ENCODE results near the gene DSCAM.
"Not testable (repeated sequence)": the region's sequence is repeated elsewhere in the genome, so short reads cannot be mapped to it uniquely, and the experiment has no call there.

DSCAM gene, protein sequence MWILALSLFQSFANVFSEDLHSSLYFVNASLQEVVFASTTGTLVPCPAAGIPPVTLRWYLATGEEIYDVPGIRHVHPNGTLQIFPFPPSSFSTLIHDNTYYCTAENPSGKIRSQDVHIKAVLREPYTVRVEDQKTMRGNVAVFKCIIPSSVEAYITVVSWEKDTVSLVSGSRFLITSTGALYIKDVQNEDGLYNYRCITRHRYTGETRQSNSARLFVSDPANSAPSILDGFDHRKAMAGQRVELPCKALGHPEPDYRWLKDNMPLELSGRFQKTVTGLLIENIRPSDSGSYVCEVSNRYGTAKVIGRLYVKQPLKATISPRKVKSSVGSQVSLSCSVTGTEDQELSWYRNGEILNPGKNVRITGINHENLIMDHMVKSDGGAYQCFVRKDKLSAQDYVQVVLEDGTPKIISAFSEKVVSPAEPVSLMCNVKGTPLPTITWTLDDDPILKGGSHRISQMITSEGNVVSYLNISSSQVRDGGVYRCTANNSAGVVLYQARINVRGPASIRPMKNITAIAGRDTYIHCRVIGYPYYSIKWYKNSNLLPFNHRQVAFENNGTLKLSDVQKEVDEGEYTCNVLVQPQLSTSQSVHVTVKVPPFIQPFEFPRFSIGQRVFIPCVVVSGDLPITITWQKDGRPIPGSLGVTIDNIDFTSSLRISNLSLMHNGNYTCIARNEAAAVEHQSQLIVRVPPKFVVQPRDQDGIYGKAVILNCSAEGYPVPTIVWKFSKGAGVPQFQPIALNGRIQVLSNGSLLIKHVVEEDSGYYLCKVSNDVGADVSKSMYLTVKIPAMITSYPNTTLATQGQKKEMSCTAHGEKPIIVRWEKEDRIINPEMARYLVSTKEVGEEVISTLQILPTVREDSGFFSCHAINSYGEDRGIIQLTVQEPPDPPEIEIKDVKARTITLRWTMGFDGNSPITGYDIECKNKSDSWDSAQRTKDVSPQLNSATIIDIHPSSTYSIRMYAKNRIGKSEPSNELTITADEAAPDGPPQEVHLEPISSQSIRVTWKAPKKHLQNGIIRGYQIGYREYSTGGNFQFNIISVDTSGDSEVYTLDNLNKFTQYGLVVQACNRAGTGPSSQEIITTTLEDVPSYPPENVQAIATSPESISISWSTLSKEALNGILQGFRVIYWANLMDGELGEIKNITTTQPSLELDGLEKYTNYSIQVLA (N-terminal part only)

DNA sequence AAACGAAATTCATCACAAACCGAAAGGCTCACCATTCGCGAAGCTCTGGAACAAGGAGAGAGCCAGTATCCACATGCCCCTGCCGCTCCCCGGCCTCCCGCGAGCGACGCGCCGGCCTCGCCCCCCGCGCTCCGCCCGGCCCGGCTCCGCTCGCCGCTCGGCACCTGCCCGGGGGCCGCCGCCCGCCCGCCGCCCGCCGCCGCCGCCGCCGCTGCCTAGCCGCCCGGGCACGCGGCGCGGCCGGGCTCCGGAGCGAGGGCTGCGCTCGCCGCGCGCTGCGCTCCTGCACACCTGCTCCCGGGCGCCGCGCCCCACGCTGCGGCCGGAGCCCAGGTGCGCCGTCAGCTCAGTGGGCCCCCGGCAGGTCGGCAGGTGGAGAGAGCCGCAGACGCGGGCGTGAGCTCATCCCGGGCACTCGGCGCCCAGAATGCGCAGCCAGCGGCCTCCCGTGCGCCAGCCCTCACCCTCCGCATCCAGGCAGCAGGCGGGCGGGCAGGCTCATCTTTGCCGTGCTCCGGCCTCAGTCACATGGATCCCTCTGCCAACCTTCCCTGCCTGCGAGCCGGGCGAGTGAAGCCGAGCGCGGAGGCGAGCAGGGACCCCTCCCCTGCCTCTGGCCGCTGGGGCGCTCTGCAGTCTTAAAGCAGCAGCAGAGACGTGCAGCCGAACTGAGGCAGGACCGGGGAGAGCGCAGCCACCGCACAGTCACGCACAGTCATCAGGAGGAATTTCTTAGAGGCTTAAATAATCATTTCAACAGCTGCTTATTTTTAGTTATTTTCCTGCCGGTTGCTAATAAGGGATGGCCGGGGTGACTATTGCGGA, at the start of gene DSCAM:
TSS of gene DSCAM (minus strand) at position 572 of the 825 bp plus-strand sequence. CDS start at position 75, 497 bp downstream.
- in situ Hi-C loops (cut with MboI; ENCODE audit: low sequenced_read_pairs) = no loop called here

DNA sequence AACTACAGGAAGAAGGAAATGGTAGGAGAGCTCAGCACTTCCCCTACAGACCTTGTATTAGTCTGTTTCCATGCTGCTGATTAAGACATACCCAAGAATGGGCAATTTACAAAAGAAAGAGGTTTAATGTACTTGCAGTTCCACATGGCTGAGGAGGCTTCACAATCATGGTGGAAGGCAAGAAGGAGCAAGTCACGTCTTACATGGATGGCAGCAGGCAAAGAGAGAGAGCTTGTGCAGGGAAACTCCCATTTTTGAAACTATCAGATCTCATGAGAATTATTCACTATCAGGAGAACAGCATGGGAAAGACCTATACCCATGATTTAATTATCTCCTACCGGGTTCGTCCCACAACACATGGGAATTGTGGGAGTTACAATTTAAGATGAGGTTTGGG, 48.7 kb upstream of the DSCAM start:
- in situ Hi-C loops (cut with MboI; ENCODE audit: low sequenced_read_pairs) = not testable (repeated sequence)

DNA sequence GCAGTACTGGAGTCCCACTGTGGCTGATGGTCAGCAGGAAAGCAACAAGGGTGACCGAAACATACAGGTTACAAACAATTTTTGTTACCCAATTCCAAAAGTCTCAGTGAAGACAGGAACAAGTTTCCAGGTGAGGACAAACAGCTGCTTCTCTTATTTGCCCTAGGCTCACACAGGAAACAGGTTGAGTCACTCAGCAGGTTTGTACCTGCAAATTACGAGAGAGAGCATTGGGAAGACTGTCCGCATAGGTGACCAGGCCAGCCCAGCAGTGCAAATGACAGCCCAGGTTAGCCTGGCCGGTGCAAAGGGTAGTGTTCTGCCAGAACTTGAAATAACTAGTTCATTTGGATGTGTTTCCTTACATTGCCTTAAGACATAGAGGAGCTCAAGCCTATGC, 40.0 kb upstream of the DSCAM start:
- in situ Hi-C loops (cut with MboI; ENCODE audit: low sequenced_read_pairs) = no loop called here

DNA sequence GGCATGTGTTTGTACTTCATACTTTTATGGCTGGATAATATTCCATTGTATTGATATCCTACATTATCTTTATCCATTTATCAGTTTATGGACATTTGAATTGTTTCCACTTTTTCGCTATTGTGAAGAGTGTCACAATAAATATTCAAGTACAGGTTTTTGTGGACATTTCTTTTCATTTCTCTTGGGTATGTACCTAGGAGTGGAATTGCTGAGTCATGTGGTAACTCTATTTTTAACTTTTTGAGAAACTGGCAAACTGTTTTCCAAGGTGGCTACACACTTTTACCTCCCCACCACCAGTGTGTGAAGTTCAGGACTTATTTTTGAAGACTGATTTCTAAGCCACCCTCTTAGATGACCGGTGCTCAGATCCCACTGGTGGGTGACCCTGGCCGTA, 39.0 kb upstream of the DSCAM start:
- in situ Hi-C loops (cut with MboI; ENCODE audit: low sequenced_read_pairs) = no loop called here

DNA sequence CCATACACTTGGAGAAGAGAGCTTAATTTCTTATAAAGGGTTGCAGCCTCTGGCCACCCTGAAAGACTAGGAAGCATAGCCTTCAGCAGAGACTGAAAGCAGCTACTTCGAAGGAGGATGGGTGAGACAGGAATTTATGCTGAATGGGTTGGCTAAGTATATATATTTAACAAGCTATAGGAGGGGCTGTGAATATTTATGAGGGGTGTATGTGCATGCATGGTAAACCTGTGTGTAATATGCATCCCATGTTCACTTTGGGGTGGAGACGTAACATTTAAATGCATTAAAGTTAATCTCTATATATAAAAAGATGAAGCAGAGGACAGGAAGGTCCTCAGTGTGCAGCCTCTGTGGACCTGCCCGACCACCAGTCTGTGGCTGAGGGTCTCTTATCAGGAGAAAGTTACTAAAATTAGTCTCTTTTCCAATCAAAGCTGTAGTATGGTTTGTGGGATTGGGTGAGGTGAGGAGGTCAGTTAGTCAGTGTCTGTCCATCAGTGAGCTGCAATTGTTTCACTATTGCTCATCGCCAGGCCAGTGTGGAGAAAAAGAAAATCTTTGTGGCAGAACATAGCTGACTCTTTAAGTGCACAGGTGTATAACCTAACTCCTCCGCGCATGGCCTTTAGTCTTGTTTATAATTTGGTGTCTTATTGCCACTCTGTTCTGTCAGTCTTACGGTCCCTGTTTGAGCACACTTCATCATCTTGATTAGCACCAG, 35.4 kb upstream of the DSCAM start:
- in situ Hi-C loops (cut with MboI; ENCODE audit: low sequenced_read_pairs) = no loop called here

DNA sequence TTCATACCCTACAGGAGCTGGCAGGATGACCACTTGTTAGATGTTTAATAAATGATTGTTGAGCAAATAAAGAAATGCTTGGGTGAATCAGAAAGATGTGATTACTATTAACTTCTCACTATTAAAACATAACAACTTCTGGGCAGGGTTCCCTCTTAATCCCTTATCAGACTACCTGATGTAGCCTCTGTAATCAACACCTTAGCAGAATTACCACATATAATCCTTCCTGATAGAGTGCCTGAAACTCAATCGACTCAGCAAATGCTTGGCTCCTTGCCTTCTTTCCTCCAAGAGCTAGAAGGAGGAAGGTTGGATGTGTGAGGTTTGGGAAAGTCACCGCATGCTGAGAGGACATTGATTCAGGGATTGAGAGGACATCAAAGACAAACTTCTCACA, 34.8 kb upstream of the DSCAM start:
- in situ Hi-C loops (cut with MboI; ENCODE audit: low sequenced_read_pairs) = no loop called here

DNA sequence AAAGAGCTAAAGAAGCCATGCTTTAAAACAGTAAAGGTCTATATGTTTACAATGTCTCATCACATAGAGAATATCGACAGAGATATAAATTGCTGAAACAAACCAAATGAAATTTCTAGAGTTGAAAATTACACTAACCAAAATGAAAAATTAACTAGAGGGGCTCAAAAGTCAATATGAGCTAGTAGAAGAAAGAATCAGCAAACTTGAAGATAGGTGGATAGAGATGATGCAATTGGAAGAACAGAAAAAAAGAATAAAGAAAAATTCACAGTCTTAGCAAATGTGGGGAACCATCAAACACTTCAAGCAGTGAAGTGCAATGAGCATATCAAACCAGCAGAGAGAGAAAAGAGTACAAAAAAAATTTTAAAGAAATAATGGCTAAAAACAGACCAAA, 24.1 kb upstream of the DSCAM start:
- in situ Hi-C loops (cut with MboI; ENCODE audit: low sequenced_read_pairs) = no loop called here

DNA sequence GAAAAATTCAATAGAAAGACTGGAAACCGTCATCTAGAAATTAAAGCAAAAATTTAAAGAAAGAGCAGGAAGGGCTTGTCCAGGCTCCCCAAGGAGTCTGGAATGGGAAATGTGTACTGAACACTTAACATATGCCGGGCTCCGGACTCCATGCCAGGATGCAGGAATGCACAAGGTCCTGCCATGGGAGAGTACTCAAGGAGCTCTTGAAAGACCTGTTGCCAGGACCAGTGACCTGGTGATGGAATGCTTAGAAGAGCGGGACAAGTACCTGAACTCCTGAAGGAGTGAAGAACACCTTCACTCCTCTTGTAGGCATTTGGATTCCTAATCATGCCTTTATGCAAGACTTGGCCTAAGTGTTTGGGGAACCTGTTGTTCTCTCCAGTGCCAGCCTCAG, 16.9 kb upstream of the DSCAM start:
- in situ Hi-C loops (cut with MboI; ENCODE audit: low sequenced_read_pairs) = no loop called here

DNA sequence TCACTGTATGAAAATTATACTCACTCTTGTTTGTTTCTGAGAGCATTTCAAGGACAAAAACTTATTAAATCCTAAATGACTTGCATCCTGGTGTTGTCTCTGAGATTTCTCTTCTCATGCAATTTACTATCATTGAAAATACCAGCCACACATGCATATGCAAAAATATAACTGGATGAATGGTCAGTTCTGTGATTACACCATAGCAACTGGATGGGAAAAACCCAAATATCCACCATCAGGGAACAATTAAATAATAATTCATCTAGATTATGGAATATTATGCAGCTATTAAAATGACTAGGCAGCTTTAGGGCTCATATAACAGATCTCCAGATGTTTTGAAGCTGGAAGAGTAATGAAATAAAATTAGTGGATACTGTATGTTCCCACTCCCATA, 11.6 kb upstream of the DSCAM start:
- in situ Hi-C loops (cut with MboI; ENCODE audit: low sequenced_read_pairs) = no loop called here

DNA sequence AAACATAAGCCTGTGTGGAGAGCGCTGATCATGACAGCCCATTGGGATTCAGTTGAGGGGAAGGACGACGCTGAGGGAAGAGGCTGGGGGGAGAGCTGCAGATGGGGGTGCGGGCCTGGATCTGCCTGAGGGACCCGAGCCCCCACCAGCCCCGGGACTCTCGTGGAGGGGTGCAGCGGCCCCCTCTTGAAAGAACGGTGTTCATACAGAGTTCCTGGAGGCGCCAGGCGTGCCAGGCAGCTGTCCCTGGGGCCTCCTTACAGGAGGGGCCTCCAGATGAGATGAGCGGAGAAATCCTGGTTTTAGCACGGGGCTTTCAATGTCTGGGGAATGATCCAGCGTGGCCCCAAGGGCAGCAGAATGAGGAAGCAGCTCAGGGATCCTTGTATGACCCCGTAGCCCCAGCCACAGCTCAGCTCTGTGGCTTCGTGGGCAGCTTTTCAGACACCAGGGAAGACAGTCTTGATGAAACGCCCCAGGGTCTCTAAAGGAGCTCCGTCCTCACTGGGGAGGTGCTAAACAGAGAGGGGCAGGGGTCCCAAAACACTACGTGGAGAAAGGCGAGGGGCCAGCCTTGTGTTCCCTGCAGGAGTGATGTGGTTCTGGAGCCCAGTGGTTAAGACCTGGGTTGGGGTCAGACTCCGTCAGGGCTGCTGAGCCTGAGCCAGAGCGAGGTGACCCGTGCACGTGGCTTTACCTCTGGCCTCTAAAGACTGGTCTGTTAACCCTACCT, 7.2 kb upstream of the DSCAM start:
- in situ Hi-C loops (cut with MboI; ENCODE audit: low sequenced_read_pairs) = no loop called here

DNA sequence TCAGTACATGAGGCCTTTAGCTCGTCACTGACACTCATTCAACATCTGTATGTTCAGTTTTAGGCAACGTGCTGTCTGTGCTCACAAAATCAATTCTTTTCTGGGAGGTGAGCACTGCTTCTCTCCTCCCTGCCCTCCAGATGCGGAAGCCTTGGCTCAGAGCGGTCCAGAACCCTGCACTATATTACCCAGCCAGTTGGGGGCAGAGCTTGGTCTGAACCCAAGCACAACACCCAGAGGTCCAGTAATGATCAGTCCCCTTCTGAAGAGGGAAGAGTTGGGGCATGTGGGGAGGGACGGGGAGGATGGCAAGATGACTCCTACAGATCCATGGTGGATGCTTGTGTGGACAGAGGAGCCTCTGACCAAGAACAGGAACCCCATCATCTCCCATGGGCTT, 5.6 kb upstream of the DSCAM start:
- in situ Hi-C loops (cut with MboI; ENCODE audit: low sequenced_read_pairs) = no loop called here

DNA sequence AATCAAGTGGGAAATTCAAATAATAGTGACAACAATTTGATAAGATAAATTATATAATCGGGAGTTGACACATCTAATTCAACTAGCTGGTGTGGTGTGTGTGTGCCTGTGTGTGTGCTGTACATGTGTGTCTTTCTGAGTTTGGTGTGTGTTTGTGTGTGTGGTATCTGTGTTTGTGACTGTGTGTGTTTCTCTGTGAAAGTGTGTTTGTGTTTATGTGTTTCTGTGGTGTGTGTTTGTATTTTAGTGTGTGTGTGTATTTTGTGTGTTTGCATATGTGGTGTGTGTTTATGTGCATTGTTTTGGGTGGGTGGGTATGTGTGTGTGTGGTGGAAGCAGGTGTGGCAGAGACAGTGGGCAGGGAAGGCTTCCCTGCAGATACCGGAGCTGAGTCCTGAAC, 4.8 kb upstream of the DSCAM start:
- in situ Hi-C loops (cut with MboI; ENCODE audit: low sequenced_read_pairs) = no loop called here

DNA sequence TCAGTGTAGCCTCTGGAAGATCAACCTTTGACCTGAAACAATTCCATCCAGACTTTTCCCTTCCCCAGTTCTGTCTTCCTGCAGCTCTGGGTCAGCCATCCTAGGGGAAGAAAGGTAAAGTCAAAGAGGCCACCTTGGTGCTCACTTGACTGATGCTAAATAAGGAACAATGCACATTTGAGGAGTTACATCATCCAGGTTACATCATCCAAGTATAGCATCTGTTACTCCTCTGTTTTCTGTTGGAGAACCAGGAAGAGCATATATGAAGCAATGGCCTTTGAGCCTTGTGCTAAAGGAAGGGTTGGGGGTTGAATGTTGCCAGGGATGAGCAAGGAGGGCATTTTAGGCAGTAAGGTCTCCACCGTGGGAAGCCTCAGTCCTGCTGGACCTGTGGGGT, 3.1 kb upstream of the DSCAM start:
- in situ Hi-C loops (cut with MboI; ENCODE audit: low sequenced_read_pairs) = no loop called here

DNA sequence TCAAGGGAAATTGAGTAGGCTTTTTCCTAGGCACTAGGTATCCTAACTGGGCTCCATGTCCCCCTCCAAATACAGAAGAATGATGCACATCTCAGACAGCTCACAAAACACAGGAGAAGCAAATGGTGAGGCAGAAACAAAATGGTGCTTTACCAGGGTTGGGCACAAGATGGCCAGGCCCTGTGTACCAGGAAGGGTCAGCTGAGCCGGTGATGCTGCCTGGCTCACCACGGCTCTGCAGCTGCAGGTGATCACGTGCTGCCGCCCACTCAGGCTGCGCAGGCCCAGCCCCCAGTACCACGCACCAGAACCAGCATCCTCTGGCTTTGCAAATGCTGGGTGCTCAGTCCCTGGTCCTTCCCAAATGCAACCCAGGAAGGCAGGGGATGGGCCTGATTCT, 993 bp upstream of the DSCAM start:
- in situ Hi-C loops (cut with MboI; ENCODE audit: low sequenced_read_pairs) = no loop called here

DNA sequence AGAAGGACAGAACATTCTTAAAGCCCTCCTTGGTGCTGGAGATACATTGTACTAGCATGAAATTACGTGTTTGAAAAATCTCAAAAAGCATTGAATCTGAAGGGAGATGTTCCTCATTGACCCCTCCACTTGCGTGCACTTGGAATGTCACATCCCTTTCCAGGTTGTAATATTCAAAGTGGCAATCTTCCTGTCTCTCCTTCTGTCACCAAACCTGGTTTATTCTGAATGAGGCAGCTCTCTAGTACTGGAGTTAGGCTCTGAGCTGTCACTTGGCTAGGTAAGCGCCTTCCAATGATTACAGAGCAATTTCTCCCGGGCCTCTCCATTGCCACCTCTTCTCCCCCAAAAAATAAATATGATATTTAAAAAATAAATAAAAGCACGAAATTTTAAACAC, 855 bp downstream of the DSCAM start:
- in situ Hi-C loops (cut with MboI; ENCODE audit: low sequenced_read_pairs) = no loop called here

DNA sequence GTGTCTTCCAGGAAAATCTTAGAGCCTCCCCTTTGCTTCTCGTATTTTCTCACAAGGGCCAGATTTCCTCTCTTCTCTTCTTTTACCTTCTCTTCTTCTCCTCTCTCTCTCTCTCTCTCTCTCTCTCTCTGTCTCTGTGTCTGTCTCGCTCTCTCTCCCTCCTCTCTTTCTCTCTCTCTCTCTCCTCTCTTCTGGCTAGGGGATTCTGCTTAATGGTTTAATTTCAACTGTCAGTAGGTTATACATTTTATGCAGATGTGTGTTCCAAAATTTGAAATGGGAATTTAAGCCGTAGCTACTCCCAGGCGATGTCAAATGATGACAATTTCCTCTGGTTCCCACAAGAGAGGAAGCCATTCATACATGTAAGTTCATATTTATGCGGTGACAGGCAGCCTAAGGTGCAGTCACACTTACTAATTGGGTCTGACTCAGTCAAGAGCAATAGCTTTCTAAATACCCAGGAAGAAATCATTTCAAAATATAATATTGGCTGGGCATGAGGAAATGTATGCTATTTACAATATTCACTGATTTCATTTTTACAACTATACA, 1.4 kb downstream of the DSCAM start:
- in situ Hi-C loops (cut with MboI; ENCODE audit: low sequenced_read_pairs) = no loop called here

DNA sequence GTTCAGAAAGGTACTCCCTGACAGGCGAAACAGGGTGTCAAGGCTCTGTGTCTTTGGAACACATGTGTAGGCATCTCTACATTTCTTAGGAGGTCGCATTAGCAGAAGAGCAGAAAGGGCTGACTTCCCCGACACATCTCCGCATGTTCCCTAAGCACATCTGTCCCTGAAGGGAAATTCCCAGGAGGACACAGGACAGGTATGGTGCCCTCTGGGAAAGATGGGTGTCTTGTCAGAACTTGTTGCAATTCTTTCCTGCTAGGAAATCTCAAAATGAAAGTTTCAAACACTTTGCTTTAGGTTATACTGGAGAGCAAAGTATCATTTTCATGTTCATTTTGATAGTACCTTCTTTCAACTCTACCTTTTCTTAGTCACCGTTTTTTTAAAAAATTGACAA, 2.0 kb downstream of the DSCAM start:
- in situ Hi-C loops (cut with MboI; ENCODE audit: low sequenced_read_pairs) = no loop called here

DNA sequence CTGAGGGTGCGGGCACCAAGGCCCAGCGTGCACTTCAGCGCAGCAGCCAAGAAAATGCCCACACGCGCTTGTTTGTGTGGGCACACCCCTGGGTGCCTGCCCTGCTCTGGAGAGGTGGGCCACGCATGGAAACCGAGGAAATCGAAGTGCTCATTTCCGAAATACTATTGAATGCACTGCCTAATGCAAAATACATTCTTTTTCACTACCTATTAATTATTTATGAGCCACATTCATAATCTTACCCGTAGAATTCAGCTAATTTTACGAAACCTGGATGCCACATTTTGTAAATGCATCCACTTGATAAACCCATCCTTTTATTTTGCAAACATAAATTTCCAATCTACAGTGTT, 4.8 kb downstream of the DSCAM start:
- in situ Hi-C loops (cut with MboI; ENCODE audit: low sequenced_read_pairs) = no loop called here

DNA sequence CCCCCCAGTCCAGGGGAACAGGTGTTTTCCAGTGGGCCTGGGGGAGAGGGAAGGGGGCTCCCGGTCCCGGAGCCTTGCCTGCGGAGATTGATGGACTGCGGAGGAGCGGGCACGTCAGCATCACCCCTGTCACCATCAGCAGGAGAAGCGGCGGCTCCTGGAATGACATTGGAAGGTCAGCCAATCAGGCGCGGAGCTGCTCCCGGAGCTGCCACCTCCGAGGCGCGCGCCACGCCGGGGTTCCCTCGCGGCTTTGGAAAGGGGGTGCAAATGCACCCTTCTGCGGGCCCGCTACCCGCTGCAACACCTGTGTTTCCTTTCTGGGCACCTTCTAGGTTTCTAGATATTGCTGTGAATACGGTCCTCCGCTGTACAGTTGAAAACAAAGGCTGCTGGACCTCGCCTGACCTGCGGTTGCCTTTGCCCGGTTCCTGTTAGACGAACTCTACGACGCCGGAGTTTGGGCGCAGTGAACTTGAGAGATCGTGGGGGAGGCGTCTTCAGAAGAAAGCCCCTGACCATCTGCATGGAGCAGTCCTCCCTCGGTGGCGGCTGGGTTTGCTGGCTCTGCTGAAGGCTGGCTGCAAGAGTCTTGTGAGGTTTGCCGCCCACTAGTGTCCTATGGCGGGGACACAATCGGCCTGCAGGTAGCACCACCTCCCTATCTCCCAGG, 5.3 kb downstream of the DSCAM start:
- in situ Hi-C loops (cut with MboI; ENCODE audit: low sequenced_read_pairs) = no loop called here

Measured in HL-60/S4 (cell line).